HEK293 (cell line): ENCODE measurements around the gene ATP7B.

Experiments
- KLF7 ChIP-seq: fragments of 450-650 bp; formaldehyde crosslinking; IDR thresholded peaks from 2 replicates; pipeline ENCODE4 v1.5.1; 2016; ENCODE audit warnings: missing biosample characterization, missing genetic modification characterization, borderline replicate concordance
- SP3 ChIP-seq: fragments of 450-650 bp; formaldehyde crosslinking; IDR thresholded peaks from 2 replicates; pipeline ENCODE4 v1.5.1; 2016; ENCODE audit warnings: missing biosample characterization, missing genetic modification characterization
- ZBTB7A ChIP-seq: fragments of 450-650 bp; formaldehyde crosslinking; IDR thresholded peaks from 2 replicates; pipeline ENCODE4 v1.5.1; 2016; ENCODE audit warnings: low read depth, missing biosample characterization, missing genetic modification characterization
- ZNF416 ChIP-seq: fragments of 450-650 bp; formaldehyde crosslinking; IDR thresholded peaks from 2 replicates; pipeline ENCODE4 v1.5.1; 2016; ENCODE audit warnings: missing biosample characterization, missing genetic modification characterization
- ZNF530 ChIP-seq: fragments of 450-650 bp; formaldehyde crosslinking; IDR thresholded peaks from 2 replicates; pipeline ENCODE4 v1.5.1; 2016; ENCODE audit warnings: low read depth, missing biosample characterization, missing genetic modification characterization
- TF ChIP-seq, protein P1 (sequence below): fragments of 450-650 bp; formaldehyde crosslinking; IDR thresholded peaks from 2 replicates; pipeline ENCODE4 v1.5.1; 2016; ENCODE audit warnings: missing biosample characterization, missing genetic modification characterization
- TF ChIP-seq, protein P2 (sequence below): fragments of 450-650 bp; formaldehyde crosslinking; IDR thresholded peaks from 2 replicates; pipeline ENCODE4 v1.5.1; 2017; ENCODE audit warnings: missing biosample characterization, missing genetic modification characterization
- TF ChIP-seq, protein P3 (sequence below): fragments of 450-650 bp; formaldehyde crosslinking; IDR thresholded peaks from 2 replicates; pipeline ENCODE4 v1.5.1; 2016; ENCODE audit warnings: missing biosample characterization, missing genetic modification characterization
- TF ChIP-seq, protein P4 (sequence below): IDR thresholded peaks from 2 replicates; pipeline ENCODE4 v1.6.1; 2011; ENCODE audit warnings: mild to moderate bottlenecking, low read depth, low read length, borderline replicate concordance

DNA sequence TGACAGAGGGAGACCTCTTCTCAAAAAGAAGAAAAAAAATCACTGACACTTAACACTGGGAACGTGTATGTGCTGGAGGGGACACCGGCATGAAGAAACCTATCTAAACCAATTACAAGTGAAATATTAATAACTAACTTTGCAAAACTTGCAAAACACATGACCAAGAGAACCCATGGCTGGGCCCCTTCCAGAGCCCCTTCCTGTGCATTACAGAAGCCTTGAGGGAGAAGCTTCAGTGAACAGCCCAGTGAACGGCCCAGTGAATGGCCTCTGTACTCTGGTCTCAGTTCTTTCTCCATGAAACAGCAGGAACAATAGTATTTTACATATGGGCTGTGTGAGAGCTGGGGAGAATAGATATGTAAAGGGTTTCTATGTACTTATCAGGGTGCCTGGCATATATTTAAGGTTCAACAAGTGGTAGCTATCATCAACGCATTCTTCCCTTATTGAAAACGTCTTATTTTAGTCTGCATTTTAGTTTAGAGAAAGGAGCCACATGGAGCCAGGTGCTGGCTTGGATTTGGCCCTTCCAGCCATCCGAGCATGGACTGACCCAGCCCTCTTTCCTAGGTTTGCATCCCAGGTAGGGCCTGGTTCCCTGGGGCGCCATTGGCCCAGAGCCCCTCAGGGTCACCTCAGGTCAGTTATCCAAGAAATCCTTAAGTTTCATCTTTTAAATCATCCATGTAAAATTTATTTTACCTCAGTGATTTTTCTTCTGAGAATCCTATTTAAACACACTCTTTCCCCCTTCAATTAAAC lies 95.0 kb downstream of the ATP7B start:
- TF ChIP-seq, protein P1, sequence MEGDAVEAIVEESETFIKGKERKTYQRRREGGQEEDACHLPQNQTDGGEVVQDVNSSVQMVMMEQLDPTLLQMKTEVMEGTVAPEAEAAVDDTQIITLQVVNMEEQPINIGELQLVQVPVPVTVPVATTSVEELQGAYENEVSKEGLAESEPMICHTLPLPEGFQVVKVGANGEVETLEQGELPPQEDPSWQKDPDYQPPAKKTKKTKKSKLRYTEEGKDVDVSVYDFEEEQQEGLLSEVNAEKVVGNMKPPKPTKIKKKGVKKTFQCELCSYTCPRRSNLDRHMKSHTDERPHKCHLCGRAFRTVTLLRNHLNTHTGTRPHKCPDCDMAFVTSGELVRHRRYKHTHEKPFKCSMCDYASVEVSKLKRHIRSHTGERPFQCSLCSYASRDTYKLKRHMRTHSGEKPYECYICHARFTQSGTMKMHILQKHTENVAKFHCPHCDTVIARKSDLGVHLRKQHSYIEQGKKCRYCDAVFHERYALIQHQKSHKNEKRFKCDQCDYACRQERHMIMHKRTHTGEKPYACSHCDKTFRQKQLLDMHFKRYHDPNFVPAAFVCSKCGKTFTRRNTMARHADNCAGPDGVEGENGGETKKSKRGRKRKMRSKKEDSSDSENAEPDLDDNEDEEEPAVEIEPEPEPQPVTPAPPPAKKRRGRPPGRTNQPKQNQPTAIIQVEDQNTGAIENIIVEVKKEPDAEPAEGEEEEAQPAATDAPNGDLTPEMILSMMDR = no peak
- no peak for TF ChIP-seq SP3
- TF ChIP-seq, protein P2, sequence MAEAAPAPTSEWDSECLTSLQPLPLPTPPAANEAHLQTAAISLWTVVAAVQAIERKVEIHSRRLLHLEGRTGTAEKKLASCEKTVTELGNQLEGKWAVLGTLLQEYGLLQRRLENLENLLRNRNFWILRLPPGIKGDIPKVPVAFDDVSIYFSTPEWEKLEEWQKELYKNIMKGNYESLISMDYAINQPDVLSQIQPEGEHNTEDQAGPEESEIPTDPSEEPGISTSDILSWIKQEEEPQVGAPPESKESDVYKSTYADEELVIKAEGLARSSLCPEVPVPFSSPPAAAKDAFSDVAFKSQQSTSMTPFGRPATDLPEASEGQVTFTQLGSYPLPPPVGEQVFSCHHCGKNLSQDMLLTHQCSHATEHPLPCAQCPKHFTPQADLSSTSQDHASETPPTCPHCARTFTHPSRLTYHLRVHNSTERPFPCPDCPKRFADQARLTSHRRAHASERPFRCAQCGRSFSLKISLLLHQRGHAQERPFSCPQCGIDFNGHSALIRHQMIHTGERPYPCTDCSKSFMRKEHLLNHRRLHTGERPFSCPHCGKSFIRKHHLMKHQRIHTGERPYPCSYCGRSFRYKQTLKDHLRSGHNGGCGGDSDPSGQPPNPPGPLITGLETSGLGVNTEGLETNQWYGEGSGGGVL (tag by site-specific recombination) = no peak
- TF ChIP-seq, protein P3, sequence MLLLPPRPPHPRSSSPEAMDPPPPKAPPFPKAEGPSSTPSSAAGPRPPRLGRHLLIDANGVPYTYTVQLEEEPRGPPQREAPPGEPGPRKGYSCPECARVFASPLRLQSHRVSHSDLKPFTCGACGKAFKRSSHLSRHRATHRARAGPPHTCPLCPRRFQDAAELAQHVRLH = no peak
- TF ChIP-seq, protein P4, sequence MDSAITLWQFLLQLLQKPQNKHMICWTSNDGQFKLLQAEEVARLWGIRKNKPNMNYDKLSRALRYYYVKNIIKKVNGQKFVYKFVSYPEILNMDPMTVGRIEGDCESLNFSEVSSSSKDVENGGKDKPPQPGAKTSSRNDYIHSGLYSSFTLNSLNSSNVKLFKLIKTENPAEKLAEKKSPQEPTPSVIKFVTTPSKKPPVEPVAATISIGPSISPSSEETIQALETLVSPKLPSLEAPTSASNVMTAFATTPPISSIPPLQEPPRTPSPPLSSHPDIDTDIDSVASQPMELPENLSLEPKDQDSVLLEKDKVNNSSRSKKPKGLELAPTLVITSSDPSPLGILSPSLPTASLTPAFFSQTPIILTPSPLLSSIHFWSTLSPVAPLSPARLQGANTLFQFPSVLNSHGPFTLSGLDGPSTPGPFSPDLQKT = no peak
- TF ChIP-seq ZNF530 (tag by site-specific recombination) = no peak
- TF ChIP-seq ZNF416 (tag by site-specific recombination) = no peak
- TF ChIP-seq ZBTB7A (tag by site-specific recombination) = no peak
- no peak for TF ChIP-seq KLF7 (tag by site-specific recombination)
